ENCODE measurements around the gene CYP4B1. TPM values are rescaled to one million over a fixed set of nuclear protein-coding genes. Genes with fewer than 3 reads are reported as not detected.

CYP4B1 gene
- total and polyA plus RNA-seq, 10 of the 15 experiments (the other 5 are each of a cell fraction or from before 2014, with no cell fraction given) = 0.38 TPM; not detected in 9

DNA sequence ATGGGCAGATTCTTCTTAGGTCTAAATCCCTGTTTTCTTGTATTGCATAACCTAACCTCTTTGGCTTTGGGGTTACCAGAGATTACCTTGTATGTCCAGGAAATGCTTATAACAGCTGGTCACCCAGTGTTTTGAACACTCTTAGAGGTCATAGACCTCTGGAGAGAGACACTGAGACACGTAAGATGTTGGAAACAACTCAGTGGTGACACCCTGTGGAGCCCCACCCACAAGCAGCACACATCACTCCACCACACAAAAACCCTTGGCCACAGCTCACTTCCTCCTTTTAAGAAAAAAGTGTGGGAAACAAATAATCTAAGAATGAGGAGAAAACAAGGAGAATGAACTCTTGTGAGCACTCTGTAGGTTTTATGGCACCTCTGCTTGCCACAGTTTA lies 26.3 kb upstream of the CYP4B1 start:
- ChIA-PET RAD21 (ENCODE audit: unreplicated experiment) (no interaction called here), CTCF (no interaction called here), SMC1A (ENCODE audit: uncharacterized antibody, unreplicated experiment) (no interaction called here), POLR2A (no interaction called here)
- Histone ChIP-seq H3K4me1 (ENCODE audit: control insufficient read depth, insufficient read depth, low read length) (no peaks in the 10 kb centered on the region), H3K27ac (ENCODE audit: control insufficient read depth, insufficient read depth) (no peak overlapping the region), H3K27me3 (replicated peaks in 1 of 2; ENCODE audit: control insufficient read depth in 2 of 2, insufficient read depth in 2 of 2, low read length in 1 of 2) (no peaks in the 10 kb centered on the region), H3K79me2 (ENCODE audit: control insufficient read depth, insufficient read depth, low read length) (no peaks in the 10 kb centered on the region), H4K20me1 (ENCODE audit: control insufficient read depth, insufficient read depth) (no peaks in the 10 kb centered on the region), H3K36me3 (ENCODE audit: control insufficient read depth in 2 of 2, insufficient read depth in 2 of 2, low read length in 1 of 2) (no peaks in the 10 kb centered on the region), H3K4me2 (ENCODE audit: control insufficient read depth, insufficient read depth) (no peak overlapping the region), H3K9ac (ENCODE audit: control insufficient read depth, insufficient read depth, low read length) (no peak overlapping the region), H3K4me3 (no peak overlapping the region), H3K9me3 (replicated peaks; ENCODE audit: control insufficient read depth, insufficient read depth, low read length) (peaks cover 6% of the 10 kb centered on the region; the same call in 1 of the 3 replicates), H2AFZ (ENCODE audit: control insufficient read depth, low read depth, low read length) (no peak overlapping the region)
- TF ChIP-seq, protein P1, sequence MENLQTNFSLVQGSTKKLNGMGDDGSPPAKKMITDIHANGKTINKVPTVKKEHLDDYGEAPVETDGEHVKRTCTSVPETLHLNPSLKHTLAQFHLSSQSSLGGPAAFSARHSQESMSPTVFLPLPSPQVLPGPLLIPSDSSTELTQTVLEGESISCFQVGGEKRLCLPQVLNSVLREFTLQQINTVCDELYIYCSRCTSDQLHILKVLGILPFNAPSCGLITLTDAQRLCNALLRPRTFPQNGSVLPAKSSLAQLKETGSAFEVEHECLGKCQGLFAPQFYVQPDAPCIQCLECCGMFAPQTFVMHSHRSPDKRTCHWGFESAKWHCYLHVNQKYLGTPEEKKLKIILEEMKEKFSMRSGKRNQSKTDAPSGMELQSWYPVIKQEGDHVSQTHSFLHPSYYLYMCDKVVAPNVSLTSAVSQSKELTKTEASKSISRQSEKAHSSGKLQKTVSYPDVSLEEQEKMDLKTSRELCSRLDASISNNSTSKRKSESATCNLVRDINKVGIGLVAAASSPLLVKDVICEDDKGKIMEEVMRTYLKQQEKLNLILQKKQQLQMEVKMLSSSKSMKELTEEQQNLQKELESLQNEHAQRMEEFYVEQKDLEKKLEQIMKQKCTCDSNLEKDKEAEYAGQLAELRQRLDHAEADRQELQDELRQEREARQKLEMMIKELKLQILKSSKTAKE (IDR thresholded peaks at IDR 0.05; ENCODE audit: low read depth, poor library complexity, severe bottlenecking) = no peak
- TF ChIP-seq SPI1 (IDR thresholded peaks at IDR 0.05; ENCODE audit: borderline replicate concordance, insufficient read depth, low read depth, low read length) = peak; percentile 75; the same call in 1 of the 2 replicates
- TF ChIP-seq ASH2L (IDR thresholded peaks at IDR 0.05; ENCODE audit: borderline replicate concordance, low read depth) = no peak
- no peak for TF ChIP-seq CREM (IDR thresholded peaks at IDR 0.05; ENCODE audit: low read depth)
- TF ChIP-seq RAD21 (IDR thresholded peaks at IDR 0.05; ENCODE audit: insufficient read depth, low read depth, low read length) = no peak
- 0% methylated on average over 1 of the region's 1 CpG for WGBS (ENCODE audit: insufficient coverage, insufficient replicate concordance, low lambda C conversion rate, missing lambda C conversion rate)
- BruUV-seq (replicated peaks) = no TSS peak
- intact Hi-C loops (cut with micrococcal nuclease; ENCODE audit: unreplicated experiment) = no loop called here
- FAIRE-seq = no peak
- peak; percentile 67; the same call in 2 of the 3 replicates for ATAC-seq
- DNase-seq (ENCODE audit: low read depth, low spot score) = no peak
- in situ Hi-C loops (cut with MboI) = no loop called here

DNA sequence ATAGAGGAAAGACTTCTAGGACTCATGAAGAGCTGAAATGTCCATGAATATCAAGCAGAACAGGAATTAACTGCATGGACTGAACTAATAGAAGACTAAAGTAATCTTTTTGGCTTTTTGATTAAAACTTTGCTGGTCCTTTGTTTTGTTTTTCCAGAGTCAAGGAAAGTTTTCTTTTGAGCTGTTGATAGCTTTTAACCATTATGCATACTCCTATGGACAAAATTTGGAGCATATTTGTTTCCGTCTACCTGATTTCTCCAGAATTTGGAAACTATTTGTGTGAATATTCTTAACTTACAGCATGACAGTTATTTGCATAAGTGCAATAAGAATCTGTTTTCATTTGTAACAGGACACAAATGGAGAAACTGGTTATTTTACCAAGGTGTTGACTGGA lies 24.5 kb upstream of the CYP4B1 start:
- BruUV-seq (replicated peaks) = no TSS peak
- H3K27ac ChIP-seq (ENCODE audit: control insufficient read depth, insufficient read depth) = no peak overlapping the region
- H3K36me3 ChIP-seq (ENCODE audit: control insufficient read depth in 2 of 2, insufficient read depth in 2 of 2, low read length in 1 of 2) = no peaks in the 10 kb centered on the region
- CTCF ChIA-PET = no interaction called here
- peaks cover 6% of the 10 kb centered on the region; the same call in 1 of the 3 replicates for H3K9me3 ChIP-seq (replicated peaks; ENCODE audit: control insufficient read depth, insufficient read depth, low read length)
- POLR2A ChIA-PET = no interaction called here
- no peak overlapping the region for H3K4me3 ChIP-seq
- no peaks in the 10 kb centered on the region for H3K27me3 ChIP-seq (replicated peaks in 1 of 2; ENCODE audit: control insufficient read depth in 2 of 2, insufficient read depth in 2 of 2, low read length in 1 of 2)
- ATAC-seq = no peak
- no peak overlapping the region for H3K4me2 ChIP-seq (ENCODE audit: control insufficient read depth, insufficient read depth)
- SMC1A ChIA-PET (ENCODE audit: uncharacterized antibody, unreplicated experiment) = no interaction called here
- no peak for DNase-seq (ENCODE audit: low read depth, low spot score)
- no peaks in the 10 kb centered on the region for H4K20me1 ChIP-seq (ENCODE audit: control insufficient read depth, insufficient read depth)
- in situ Hi-C loops (cut with MboI) (no loop called here), intact Hi-C loops (cut with micrococcal nuclease; ENCODE audit: unreplicated experiment) (no loop called here)
- 95% methylated on average over 1 of the region's 1 CpG for WGBS (ENCODE audit: insufficient coverage, insufficient replicate concordance, low lambda C conversion rate, missing lambda C conversion rate)
- RAD21 ChIA-PET (ENCODE audit: unreplicated experiment) = no interaction called here
- no peak overlapping the region for H2AFZ ChIP-seq (ENCODE audit: control insufficient read depth, low read depth, low read length)
- no peaks in the 10 kb centered on the region for H3K4me1 ChIP-seq (ENCODE audit: control insufficient read depth, insufficient read depth, low read length)
- FAIRE-seq = no peak
- H3K79me2 ChIP-seq (ENCODE audit: control insufficient read depth, insufficient read depth, low read length) = no peaks in the 10 kb centered on the region
- H3K9ac ChIP-seq (ENCODE audit: control insufficient read depth, insufficient read depth, low read length) = no peak overlapping the region
- TF ChIP-seq NRF1 (conservative IDR thresholded peaks at IDR 0.05; ENCODE audit: low read depth, low read length) (no peak), MYC (IDR thresholded peaks at IDR 0.05; ENCODE audit: insufficient read depth, insufficient read length, insufficient replicate concordance, low read length, severe bottlenecking) (no peak)
- TF ChIP-seq, protein P2, sequence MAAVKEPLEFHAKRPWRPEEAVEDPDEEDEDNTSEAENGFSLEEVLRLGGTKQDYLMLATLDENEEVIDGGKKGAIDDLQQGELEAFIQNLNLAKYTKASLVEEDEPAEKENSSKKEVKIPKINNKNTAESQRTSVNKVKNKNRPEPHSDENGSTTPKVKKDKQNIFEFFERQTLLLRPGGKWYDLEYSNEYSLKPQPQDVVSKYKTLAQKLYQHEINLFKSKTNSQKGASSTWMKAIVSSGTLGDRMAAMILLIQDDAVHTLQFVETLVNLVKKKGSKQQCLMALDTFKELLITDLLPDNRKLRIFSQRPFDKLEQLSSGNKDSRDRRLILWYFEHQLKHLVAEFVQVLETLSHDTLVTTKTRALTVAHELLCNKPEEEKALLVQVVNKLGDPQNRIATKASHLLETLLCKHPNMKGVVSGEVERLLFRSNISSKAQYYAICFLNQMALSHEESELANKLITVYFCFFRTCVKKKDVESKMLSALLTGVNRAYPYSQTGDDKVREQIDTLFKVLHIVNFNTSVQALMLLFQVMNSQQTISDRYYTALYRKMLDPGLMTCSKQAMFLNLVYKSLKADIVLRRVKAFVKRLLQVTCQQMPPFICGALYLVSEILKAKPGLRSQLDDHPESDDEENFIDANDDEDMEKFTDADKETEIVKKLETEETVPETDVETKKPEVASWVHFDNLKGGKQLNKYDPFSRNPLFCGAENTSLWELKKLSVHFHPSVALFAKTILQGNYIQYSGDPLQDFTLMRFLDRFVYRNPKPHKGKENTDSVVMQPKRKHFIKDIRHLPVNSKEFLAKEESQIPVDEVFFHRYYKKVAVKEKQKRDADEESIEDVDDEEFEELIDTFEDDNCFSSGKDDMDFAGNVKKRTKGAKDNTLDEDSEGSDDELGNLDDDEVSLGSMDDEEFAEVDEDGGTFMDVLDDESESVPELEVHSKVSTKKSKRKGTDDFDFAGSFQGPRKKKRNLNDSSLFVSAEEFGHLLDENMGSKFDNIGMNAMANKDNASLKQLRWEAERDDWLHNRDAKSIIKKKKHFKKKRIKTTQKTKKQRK (IDR thresholded peaks at IDR 0.05; ENCODE audit: low read depth, low read length) = no peak
- TF ChIP-seq, protein P3, sequence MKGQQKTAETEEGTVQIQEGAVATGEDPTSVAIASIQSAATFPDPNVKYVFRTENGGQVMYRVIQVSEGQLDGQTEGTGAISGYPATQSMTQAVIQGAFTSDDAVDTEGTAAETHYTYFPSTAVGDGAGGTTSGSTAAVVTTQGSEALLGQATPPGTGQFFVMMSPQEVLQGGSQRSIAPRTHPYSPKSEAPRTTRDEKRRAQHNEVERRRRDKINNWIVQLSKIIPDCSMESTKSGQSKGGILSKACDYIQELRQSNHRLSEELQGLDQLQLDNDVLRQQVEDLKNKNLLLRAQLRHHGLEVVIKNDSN (IDR thresholded peaks at IDR 0.05; ENCODE audit: borderline replicate concordance, extremely low read length, insufficient read depth, low read depth, low read length) = no peak

Measured in GM12878 (cell line).